GM21447 (cell line): Measurements from ENCODE around the gene AHCYL2.
"Not testable (repeated sequence)": the region's sequence is repeated elsewhere in the genome, so short reads cannot be mapped to it uniquely, and the experiment has no call there.

Experiments used
- ATAC-seq: cut with Tn5 transposase; IDR thresholded peaks from one replicate; pipeline ENCODE4 v1.9.1; 2021; ENCODE audit not compliant: unreplicated experiment

Gene AHCYL2

DNA sequence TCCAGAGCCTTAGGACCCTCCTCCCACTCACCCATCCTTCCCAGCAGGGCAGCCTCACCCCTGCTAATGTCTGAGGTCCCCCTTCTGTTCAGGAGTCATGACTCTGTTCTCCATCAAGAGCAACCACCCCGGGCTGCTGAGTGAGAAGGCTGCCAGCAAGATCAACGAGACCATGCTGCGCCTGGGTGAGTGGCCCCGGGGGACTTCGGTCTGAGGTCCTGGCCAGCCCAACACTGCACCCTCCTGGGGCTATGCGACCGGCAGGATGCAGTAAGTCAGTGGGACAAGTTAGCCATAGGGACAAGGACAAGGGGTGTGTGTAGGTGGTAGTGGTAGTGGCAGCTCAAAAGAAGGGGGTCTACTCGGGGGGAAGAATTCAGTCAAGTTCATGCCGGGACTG, 16.2 kb upstream of the AHCYL2 start:
- ATAC-seq: no peak

DNA sequence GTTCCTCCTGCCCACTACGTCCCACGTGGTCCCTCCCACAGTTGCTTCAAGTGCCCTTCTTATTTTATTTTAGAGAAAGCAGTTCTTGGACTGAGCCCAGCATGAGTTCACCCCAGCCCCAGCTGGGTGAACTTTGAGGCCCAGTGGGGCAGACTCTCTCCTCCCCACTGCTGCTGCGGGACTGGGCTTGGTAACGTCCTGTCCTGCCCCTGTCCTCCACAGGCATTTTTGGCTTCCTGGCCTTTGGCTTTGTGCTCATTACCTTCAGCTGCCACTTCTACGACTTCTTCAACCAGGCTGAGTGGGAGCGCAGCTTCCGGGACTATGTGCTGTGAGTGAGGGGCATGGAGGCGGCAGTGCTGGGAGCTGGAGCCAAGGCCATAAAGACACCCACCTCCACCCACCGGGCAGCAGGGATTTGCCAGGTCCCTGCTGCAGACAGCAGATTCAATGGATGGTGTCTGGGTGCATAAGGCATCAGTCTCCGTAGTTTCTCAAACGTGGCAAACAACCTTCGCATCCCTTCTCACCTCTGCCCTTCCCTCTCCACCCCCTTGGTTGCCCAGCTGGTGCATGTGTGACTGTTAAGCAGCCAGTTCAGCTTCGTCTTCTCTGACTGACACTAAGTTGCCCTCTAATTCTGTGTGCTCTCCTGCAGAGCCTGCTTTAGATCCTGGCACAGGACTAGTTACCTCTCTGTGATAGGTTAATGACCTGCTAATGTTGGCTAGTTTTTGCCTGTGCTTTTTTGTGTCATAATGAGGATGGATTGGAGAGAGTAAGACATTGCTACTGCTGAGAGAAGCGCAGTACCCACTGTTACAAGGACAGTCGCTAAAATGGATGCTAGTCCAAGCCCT, 15.5 kb upstream of the AHCYL2 start:
- no peak for ATAC-seq

DNA sequence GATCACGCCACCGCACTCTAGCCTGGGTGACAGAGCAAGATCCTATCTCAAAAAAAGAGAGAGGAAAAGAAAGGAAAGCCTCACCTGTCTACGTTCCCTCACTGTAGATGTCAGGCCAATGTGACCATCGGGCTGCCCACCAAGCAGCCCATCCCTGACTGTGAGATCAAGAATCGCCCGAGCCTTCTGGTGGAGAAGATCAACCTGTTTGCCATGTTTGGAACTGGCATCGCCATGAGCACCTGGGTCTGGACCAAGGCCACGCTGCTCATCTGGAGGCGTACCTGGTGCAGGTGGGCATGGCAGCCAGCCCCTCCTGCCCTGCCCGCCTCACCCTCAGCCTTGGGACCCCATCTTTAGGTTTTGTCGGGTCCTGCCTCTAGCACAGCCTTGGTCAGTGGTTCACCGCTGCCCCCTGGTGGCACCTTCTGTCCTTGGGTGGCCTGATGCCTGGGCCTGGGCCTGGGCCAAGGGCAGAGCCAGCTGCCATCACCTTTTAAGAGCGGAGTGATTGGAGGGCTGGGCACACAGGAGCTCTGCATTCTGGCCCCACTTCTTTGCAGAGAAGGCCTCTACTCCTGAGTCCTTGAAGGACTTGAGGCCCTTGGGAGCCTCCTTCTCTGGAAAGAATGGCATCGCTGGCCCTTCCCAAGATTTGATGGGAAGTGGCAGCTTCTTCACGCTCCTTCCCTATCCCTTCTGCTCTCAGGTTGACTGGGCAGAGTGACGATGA, 14.4 kb upstream of the AHCYL2 start:
- ATAC-seq: no peak

DNA sequence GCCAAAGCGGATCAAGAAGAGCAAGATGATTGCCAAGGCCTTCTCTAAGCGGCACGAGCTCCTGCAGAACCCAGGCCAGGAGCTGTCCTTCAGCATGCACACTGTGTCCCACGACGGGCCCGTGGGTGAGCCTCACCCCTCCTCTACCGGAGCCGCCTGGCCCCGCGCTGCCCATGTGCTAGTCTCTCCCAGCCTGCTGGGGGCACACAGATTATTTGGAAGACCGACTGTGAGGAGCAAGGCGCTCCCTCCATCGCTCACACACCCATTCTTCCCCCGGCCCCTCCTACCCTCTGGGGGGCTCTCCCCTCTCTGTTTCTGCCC, 13.9 kb upstream of the AHCYL2 start:
- no peak for ATAC-seq

DNA sequence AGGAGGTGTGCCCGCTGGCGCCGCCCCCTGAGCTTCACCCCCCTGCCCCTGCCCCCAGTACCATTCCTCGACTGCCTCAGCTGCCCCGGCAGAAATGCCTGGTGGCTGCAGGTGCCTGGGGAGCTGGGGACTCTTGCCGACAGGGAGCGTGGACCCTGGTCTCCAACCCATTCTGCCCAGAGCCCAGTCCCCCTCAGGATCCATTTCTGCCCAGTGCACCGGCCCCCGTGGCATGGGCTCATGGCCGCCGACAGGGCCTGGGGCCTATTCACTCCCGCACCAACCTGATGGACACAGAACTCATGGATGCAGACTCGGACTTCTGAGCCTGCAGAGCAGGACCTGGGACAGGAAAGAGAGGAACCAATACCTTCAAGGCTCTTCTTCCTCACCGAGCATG, 12.7 kb upstream of the AHCYL2 start:
- ATAC-seq: no peak

DNA sequence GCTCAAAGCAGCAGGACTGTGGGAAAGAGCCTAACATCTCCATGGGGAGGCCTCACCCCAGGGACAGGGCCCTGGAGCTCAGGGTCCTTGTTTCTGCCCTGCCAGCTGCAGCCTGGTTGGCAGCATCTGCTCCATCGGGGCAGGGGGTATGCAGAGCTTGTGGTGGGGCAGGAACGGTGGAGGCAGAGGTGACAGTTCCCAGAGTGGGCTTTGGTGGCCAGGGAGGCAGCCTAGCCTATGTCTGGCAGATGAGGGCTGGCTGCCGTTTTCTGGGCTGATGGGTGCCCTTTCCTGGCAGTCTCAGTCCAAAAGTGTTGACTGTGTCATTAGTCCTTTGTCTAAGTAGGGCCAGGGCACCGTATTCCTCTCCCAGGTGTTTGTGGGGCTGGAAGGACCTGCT, 12.2 kb upstream of the AHCYL2 start:
- no peak for ATAC-seq

DNA sequence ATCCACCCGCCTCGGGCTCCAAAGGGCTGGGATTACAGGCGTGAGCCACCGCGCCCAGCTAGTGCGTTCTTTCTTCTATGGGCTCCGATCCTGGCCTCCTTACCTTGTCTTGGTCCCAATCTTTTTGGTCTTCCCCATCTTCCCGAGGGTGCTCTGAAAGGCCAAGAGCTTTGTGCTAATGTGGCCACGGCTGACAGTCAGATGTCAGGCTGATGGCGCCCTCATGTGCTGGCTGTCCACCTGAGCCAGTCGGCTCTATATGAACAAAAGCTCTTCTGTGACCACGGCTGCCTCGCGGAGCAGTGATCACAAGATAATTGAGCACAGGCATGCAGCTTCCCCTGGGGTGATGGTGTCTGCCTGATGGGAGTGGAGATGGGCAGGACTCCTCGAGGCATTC, 11.0 kb upstream of the AHCYL2 start:
- no peak for ATAC-seq

DNA sequence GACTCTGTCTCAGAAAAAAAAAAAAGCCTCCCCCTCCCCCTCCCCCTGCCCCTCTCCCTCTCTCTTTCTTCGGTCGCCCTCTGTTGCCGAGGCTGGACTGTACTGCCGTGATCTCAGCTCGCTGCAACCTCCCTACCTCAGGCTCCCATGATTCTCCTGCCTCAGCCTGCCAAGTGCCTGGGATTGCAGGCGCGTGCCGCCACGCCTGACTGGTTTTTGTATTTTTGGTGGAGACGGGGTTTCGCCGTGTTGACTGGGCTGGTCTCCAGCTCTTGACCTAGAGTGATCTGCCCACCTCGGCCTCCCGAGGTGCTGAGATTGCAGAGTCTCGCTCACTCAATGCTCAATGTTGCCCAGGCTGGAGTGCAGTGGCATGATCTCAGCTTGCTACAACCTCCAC, 9.1 kb upstream of the AHCYL2 start:
- ATAC-seq: not testable (repeated sequence)

DNA sequence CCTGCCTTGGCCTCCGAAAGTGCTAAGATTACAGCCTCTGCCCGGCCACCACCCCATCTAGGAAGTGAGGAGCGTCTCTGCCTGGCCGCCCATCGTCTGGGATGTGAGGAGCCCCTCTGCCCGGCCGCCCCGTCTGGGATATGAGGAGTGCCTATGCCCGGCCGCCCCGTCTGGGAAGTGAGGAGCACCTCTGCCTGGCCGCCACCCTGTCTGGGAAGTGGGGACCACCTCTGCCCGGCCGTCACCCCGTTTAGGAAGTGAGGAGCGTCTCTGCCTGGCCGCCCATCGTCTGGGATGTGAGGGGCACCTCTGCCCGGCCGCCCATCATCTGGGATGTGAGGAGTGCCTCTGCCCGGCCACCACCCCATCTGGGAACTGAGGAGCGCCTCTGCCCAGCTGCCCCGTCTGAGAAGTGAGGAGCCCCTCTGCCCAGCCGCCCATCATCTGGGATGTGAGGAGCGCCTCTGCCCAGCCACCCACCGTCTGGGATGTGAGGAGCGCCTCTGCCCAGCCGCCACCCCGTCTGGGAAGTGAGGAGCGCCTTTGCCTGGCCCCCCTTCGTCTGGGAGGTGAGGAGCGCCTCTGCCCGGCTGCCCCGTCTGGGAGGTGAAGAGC, 8.6 kb upstream of the AHCYL2 start:
- ATAC-seq: not testable (repeated sequence)

DNA sequence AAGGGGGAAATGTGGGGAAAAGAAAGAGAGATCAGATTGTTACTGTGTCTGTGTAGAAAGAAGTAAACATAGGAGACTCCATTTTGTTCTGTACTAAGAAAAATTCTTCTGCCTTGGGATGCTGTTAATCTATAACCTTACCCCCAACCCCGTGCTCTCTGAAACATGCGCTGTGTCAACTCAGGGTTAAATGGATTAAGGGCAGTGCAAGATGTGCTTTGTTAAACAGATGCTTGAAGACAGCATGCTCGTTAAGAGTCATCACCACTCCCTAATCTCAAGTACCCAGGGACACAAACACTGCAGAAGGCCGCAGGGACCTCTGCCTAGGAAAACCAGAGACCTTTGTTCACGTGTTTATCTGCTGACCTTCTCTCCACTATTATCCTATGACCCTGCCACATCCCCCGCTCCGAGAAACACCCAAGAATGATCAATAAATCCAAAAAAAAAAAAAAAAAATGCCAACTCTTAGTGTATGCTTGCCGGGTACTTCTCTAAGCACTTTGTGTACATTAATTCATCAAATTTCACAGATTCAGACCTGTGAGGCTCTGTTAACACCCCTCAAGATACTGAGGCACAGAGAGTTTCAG, 7.9 kb upstream of the AHCYL2 start:
- not testable (repeated sequence) for ATAC-seq

DNA sequence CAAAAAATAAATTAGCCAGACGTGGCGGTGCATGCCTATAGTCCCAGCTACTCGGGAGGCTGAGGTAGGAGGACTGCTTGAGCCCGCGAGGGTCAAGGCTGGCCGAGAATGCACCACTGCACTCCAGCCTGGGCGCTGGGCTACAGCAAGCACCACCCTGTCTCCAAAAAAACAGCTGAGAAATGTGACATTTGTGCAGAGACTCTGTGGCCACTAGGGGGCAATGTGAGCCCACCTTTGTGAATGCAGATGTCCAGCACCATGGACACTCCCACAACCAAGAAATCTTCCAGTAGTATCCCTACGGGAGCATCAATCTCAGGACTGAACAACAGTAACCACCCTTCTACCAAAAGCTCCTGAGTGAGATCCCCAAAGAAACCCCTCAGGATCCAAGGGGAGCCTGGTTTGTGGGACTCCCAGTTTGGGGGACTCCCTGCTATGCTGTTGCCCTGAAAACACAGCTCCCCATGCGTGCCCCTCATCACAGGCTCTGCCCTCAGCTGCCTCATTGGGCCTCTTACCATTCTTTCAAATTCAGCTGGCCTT, 6.2 kb upstream of the AHCYL2 start:
- no peak for ATAC-seq

DNA sequence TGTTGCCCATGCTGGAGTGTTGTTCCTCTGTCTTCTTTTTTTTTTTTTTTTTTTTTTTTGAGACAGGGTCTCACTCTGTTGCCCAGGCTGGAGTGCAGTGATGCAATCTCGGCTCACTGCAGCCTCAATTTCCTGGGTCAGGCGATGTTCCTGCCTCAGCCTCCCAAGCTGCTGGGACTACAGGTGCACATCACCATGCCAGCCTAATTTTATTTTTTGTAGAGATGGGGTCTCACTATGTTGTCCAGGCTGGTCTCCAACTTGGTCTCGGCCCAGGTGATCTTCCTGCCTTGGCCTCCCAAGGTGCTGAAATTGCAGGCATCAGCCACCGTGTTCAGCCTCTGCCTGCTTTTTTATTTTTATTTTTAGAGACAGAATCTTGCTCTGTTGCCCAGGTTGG, 5.7 kb upstream of the AHCYL2 start:
- not testable (repeated sequence) for ATAC-seq

DNA sequence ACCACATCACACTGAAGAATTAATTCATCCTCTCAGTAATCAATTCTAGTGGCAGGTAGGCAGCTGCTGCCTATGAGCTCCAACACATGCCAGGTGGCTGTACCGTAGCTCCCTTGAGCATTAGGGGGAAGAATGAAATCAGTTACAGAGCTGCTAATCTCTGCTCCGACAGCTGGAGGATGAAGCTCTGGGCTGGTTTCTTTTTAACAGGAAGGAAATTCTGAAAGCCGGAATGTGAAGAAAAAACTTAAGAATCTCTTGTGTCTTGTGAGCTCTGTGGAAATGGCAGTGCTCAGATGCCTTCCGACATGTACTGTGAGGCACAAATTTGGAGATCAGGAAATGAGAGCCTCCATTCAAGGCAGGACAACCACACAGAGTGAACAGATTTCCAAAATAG, 2.8 kb upstream of the AHCYL2 start:
- no peak for ATAC-seq

DNA sequence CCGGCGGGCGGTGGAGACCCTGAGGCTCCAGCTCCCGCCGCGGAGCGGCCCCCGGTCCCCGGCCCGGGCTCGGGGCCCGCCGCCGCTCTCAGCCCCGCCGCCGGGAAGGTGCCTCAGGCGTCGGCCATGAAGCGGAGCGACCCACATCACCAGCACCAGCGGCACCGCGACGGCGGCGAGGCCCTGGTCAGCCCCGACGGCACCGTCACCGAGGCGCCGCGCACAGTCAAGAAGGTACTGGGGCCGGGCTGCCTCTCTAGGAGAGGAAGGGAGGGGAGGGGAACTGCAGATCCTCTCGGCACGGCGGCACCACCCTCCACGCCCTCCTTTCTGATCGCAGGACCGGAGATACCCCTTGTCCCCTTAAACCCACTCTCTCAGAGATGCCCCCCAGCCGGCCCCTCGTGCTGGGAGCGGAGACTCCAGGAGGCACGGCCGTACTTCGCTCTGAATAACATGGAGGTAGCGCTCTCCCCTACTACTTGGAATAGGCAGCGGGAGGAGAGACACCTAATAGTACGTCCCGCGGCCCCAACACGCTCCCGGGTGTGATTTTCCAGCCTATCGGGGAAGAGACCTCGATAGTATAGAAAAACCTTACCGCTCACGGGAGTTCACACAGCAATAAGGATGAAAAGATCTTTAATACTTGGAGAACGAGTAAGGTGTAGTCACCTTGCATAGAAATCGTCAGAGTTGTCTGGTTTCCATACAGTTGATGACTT, 538 bp downstream of the AHCYL2 start:
- peak; percentile 36 for ATAC-seq

DNA sequence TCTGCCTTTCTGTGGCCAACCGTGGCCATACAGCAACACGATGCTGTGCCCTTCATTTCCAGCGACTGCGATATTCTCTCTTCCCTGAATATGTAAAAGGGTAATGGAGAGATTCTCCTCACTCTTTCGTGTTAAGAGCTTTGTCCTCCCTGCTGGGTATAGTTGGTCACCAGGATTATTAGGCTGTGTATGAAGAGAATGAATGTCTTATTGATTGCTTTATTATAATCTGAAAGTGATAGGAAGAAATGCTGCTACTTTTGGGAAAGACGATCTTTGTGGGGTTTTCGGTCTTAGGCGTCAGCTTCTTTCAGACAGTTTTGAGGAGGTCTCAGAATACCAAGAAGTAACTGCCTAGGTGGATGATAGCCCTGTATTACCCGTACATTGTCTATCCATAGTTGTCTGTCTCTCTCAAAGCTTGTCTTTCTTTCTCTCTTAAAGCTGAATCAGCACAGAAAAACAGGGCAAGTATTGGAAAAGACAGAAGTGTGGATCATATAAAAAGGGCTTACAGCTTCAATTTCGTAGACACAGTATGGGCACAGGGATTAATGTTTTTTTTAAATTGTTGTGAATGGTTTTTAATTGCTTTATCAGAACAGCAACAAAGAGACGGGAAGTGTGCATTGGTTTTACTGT, 1.2 kb downstream of the AHCYL2 start:
- no peak for ATAC-seq

DNA sequence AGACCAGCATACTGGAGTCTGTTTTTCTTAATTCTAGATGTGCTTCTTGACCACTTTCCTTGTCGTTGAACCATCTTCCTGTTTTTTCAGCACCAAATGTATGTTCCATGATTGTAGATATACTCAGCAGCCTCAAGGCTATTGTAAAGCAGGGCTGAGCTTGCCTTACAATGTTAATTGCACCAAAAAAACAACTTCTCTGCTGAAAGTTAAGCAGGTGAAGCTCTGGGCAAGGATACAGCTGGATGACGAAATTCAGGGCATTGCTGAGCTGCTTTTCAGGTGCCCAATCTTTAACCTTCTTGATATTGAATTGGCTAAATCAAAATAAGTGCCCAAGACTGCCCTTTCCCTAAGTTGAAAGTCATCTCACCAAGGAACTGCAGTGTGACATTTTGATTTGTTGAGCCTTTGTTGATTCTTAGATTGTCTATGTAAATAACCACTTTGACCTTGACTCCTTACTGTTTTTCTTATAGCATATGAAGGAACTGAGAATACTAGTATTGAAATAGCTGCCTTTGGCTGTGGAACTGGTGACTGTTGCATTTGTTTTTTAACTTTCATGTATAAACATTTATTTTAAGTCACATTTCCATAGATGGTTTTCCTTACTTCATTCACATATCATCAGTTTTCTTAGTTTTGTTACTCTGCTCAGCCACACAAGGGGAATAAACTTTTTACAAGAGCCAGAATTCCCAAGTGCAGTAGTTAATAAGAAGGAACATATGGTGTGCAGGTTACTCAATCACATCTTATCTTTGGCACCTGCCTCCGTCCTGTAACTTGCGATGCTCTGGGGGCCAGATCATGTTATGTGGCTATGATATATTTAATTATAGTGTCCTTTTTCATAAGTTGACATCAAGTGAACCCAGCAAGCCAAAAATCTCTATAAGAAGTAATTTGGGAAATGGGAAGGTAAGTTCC, 3.1 kb downstream of the AHCYL2 start:
- ATAC-seq: no peak

DNA sequence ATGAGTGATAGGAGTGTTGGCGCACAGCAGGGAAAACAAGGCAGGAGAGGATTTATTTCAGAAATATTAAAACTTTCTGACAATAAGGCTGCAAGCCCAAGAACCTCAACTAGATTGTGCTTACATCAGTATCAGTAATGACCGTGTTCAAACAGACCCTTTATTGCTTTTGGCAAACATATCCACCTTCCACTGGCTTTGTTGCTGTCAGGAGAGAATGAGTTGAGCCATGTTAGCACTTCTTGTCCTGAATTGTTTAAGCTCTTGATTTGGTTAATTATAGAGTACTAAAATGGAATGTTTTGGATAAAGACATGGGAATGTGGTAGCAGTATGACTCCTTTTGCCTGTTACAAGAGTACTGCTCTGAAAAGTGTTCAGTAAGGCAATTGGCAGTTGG, 3.8 kb downstream of the AHCYL2 start:
- no peak for ATAC-seq

DNA sequence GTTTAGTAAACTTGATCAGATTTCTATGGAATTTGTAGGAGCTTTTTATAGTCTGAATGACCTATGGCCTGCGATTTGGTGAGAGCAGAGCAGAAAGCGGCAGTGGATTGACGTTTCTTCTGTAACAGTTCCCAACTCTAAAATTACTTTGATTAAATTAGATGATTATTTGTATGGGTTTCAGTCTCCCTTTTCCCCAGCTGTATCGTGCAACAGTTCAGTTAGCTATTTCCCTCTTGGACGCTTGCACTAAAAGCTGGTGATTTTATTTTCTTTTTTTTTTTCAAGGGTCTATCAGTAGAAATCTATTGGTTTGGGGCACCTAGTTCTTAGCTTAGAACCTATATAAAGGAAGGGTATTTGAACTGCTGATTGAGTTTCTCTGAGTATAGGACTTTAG, 6.8 kb downstream of the AHCYL2 start:
- ATAC-seq: no peak

DNA sequence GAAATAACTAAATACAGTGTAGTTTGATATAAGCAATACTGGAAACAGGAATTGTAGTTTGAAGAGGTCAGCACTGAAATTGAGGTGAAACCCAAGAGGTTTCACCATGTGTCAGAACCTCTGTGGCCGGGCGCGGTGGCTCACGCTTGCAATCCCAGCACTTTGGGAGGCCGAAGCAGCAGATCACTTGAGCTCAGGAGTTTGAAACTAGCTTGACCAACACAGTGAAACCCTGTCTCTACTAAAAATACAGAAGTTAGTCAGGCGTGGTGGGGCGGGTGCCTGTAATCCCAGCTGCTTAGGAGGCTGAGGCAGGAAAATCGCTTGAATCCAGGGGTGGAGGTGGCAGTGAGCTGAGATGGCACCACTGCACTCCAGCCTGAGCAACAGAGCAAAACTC, 13.7 kb downstream of the AHCYL2 start:
- no peak for ATAC-seq
